ENCODE data around the gene ABCB6.
A peak's percentile ranks its signal among the peaks of the same experiment; 100 is the strongest.

ABCB6 gene

GRCh38 chr2:219245148-219245898 lies 26.6 kb upstream of the ABCB6 start, which contains the start of the genes GLB1L and STK16:
Gene GLB1L (minus strand): TSS chr2:219245444. CDS start chr2:219243573, 1,871 bp downstream.
Gene STK16 (plus strand): TSS chr2:219245479. CDS start chr2:219246000, 521 bp downstream.
- DNase-seq (ENCODE audit: low spot score), result peak; percentile 91

- no peak for DNase-seq (ENCODE audit: low spot score)
Observed at GRCh38 chr2:219244789-219245147, 26.0 kb upstream of the ABCB6 start.

DNA sequence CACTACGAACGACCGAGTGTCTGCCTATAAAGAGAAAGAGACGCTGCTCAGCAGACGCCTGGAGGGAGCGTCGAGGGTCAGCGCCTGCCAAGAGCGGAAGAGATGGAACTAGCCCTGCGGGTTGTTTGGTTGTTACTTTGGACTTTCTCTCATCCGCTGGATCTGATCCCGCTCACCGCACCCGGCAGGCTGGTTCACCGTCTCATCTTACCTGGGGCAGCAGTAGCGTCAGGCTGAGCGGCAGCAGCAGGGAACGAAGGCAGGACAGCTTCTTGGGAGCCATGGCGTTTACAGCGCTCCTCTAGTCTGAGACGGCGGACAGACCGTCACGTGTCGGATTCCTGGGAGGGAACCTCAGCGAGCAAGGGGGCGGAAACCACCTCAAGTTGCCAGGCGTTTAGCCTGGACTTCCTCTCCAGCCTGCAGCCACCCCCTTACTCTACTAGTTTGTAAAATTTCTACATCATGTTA lies 24.6 kb upstream of the ABCB6 start:
- DNase-seq (ENCODE audit: low spot score), result no peak

DNA sequence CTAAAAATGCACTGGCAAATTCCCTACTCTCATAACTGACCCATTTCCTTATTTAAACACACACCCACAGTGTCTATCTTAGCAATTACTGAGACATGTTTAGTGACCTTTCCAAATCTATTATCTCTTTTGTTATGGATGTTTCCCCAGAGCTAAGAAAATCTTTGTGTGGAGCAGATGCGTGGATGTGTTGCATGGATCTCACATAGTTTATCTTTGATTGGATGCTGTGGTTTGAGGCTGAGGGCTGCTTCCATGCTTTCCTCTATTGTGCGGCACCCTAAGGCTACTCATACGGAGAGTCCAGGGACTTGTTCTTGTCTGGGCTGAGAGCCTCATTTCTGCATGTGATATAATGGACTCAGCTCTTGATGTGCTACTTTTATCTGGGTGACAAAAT lies 15.6 kb upstream of the ABCB6 start:
- DNase-seq (ENCODE audit: low spot score), result no peak

DNA sequence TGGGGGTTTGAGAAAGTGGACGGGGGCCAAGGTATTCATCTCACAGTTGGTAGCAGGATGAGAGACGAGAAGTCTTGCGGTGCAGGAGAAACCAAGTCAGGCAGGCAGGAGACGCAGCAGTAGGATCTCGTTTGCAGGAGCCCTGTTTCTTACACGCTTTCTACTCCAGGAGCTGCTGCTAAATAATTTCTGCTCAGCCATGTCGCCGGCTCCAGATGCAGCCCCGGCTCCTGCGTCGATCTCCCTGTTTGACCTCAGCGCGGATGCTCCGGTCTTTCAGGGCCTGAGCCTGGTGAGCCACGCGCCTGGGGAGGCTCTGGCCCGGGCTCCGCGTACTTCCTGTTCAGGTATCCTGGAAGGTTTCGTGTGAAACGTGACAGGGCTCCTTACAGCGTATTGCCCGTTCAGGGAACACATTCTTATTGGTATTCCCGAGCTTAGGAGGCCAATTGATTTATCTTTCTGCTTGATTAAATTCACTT lies 11.3 kb upstream of the ABCB6 start:
- DNase-seq (ENCODE audit: low spot score), result peak; percentile 41

- peak; percentile 99 for DNase-seq (ENCODE audit: low spot score)
Observed at GRCh38 chr2:219229305-219230058, 10.7 kb upstream of the ABCB6 start, which contains the start of the genes ANKZF1 and ATG9A. Gene ANKZF1 (plus strand): TSS chr2:219229806. CDS start chr2:219230258, 452 bp downstream. Gene ATG9A (minus strand): TSS chr2:219229636. CDS start chr2:219228024, 1,612 bp downstream.

DNA sequence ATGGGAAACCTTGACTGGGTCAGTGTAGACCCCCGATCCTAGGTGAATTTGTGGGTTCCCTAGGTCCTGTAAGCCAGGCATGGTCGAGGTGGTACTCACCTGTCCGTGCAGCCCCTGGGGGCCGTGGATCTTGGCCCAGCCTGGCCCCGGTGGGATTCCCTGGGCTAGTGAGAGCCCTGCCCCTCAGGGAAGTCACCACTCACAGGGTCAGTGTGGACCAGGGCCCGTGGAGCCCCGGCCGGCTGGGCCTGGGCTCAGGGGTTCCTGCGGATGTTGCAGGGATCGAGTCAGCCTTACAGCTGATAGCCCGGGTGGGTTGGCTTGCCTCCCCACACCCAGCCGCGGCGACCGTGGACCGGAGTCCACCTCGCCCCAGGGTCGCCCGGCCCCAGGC lies 10.2 kb upstream of the ABCB6 start:
- DNase-seq (ENCODE audit: low spot score), result no peak

GRCh38 chr2:219228041-219228910 lies 9.5 kb upstream of the ABCB6 start:
- no peak for DNase-seq (ENCODE audit: low spot score)

DNA sequence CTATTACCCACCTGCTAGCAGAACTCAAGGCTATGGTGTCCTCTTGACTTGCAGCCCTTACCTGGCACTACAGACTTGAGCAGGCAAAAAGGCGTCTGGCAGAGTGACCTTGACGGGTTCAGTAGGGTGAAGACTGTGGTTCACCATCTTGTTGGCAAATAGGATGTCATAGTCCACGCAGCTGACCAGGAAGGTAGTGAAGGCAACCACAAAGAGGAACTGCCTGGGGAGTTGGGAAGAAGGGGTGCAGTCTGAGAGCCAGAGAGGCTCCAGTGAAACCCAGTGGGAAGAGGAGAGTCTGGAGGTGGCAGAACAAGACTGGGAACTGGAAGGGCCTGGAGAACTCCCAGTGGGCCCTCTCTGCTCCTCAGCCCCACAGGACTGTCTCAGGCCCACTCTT lies 6.6 kb upstream of the ABCB6 start:
- no peak for DNase-seq (ENCODE audit: low spot score)

- no peak for DNase-seq (ENCODE audit: low spot score)
Observed at GRCh38 chr2:219223831-219224610, 5.3 kb upstream of the ABCB6 start.

DNA sequence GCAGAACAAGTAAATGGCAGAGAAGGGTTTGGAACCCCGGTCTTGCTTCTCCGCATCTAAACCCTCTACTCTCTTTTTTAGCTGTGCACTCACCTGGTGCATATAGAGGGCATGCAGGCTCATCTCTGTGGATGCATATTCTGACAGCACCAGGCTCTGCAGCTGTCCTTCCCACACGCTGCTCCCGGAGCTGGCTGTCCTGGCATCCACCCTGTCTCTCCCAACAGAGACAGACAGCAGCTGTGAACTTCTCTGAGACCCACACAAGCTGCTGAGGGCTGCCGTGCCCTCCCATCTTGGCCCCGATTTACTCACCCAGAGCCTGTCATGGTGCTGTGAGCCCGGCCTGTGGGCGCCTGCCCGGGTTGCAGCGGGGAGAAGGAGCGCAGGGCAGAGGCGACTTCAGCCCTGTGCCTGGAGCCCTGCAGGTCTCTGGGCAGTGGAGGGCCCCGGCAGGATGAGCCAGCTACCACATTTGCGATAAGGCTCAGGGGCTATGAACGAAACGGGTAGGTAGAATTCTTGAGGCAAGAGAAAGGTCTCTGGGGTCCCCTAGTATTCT lies 3.3 kb upstream of the ABCB6 start:
- no peak for DNase-seq (ENCODE audit: low spot score)

GRCh38 chr2:219220652-219221402 lies 2.1 kb upstream of the ABCB6 start:
- no peak for DNase-seq (ENCODE audit: low spot score)

GRCh38 chr2:219219784-219220532 lies 1.2 kb upstream of the ABCB6 start:
- no peak for DNase-seq (ENCODE audit: low spot score)

- DNase-seq (ENCODE audit: low spot score), result no peak
Observed at GRCh38 chr2:219218217-219218731, 484 bp downstream of the ABCB6 start.

- DNase-seq (ENCODE audit: low spot score), result no peak
Observed at GRCh38 chr2:219216535-219216915, 2.2 kb downstream of the ABCB6 start.

- DNase-seq (ENCODE audit: low spot score), result no peak
Observed at GRCh38 chr2:219215871-219216534, 2.8 kb downstream of the ABCB6 start.

DNA sequence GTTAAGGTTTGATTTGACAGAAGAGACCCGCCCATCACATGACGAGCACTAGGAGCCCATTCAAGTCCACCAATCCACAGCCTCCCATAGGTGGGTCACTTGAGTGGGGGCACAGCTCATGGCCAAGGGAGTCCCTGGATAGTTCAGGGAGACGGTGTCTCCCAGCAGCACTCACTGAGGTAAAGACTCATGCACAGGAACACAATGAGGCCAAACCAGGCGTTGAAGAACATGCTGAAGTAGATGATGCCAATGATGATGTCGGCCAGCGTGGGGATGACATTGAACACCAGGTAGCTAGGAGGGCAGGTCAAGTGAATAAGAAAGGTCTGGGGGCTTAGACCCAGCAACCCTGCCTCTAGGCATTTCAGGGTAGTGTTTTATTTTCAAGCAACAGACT lies 4.0 kb downstream of the ABCB6 start:
- no peak for DNase-seq (ENCODE audit: low spot score)

- no peak for DNase-seq (ENCODE audit: low spot score)
Observed at GRCh38 chr2:219214141-219214540, 4.6 kb downstream of the ABCB6 start.
